ENCODE data around the gene ADAM12.

DNA sequence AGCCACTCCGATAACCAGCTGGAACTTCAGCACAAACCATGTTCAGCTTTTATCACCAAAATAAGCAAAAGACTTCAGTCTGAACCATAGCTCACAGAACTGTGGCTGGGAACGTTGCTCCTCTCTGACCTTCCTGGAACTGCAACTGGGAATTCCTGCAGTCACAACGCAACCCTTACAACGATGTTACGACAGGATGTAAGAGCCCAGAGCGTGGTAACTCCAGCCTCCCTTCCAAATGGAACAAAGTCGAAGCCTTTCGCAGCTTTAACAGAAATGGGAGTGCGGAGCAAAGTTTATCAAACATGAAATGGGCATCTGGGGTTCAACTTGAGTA, 162.6 kb downstream of the ADAM12 start:
- TF ChIP-seq, protein P1, sequence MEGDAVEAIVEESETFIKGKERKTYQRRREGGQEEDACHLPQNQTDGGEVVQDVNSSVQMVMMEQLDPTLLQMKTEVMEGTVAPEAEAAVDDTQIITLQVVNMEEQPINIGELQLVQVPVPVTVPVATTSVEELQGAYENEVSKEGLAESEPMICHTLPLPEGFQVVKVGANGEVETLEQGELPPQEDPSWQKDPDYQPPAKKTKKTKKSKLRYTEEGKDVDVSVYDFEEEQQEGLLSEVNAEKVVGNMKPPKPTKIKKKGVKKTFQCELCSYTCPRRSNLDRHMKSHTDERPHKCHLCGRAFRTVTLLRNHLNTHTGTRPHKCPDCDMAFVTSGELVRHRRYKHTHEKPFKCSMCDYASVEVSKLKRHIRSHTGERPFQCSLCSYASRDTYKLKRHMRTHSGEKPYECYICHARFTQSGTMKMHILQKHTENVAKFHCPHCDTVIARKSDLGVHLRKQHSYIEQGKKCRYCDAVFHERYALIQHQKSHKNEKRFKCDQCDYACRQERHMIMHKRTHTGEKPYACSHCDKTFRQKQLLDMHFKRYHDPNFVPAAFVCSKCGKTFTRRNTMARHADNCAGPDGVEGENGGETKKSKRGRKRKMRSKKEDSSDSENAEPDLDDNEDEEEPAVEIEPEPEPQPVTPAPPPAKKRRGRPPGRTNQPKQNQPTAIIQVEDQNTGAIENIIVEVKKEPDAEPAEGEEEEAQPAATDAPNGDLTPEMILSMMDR (IDR thresholded peaks at IDR 0.05 in 2 of 3, conservative IDR thresholded peaks at IDR 0.05 in 1 of 3; ENCODE audit: control insufficient read depth in 2 of 3, extremely low read depth in 1 of 3, insufficient read depth in 1 of 3, low read depth in 3 of 3, low read length in 3 of 3) = no peak
- TF ChIP-seq POLR2AphosphoS2 (IDR thresholded peaks at IDR 0.05; ENCODE audit: low read depth, low read length) = no peak

Measured in GM12878 (cell line).